GM21576 (cell line): Measurements from ENCODE around the gene DNASE1.
"Not testable (repeated sequence)": the region's sequence is repeated elsewhere in the genome, so short reads cannot be mapped to it uniquely, and the experiment has no call there.

ENCODE experiments used
- ATAC-seq: cut with Tn5 transposase; IDR thresholded peaks from one replicate; pipeline ENCODE4 v1.9.1; 2021; ENCODE audit warnings: mild to moderate bottlenecking, moderate library complexity; ENCODE audit not compliant: unreplicated experiment

Gene DNASE1

GRCh38 chr16:3640632-3641501 is 13.6 kb upstream of the DNASE1 start:
- no peak for ATAC-seq

- no peak for ATAC-seq
Measured at GRCh38 chr16:3641801-3642396, 12.6 kb upstream of the DNASE1 start.

DNA sequence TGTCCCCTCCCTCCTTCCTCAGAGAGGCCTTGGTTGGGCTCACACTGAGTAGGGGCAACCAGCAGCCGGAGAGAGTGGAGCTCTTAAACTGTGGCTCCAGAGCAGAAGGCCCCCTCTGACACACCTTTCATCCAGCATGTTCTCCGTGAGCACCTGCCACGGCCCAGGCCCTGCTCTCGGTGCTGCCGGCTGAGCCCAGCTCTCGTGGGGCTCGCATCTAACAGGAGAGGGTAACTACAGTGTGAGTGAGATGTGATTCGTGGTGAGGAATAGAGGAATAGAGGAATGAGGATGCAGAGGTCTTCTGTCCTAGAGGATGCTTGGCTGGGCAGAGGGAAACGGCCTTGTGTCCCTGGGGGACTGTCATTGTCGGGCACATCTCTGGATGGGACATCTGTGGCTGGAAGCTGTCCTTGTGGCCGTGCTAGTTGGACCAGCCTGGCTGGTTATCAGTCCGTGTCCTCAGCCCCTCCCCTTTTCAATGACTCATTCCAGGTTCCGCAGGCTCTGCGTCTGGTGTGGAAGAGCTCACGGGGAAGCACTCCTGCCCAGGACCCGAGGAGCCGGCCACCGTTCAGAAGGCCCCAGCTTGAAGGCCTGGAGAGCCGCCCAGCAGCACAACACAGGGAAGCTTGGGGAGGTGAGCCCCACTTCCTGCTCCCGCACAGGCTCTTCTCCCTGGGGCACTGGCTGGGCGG is 11.9 kb upstream of the DNASE1 start:
- ATAC-seq = no peak

- ATAC-seq = no peak
Measured at GRCh38 chr16:3643095-3643730, 11.3 kb upstream of the DNASE1 start.

DNA sequence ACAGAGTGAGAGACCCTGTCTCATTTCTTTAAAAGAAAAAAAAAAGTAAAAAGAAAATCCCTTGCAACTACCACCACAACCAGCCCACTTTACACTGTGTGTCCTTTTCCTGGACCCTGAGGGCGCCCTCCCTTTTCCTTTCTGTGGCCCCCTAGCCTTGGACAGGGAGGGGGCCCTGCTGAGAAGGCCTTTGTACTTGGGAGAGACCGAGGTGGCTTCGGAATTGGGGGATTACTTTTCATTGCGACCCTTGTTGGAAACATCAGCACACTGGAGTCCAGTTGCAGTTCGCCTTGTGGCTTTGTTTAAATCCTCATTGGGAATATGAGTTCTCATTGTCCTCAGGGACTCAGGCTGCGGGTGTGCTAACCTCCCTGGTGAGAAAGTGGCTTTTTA is 9.4 kb upstream of the DNASE1 start:
- no peak for ATAC-seq

GRCh38 chr16:3645504-3646347 is 8.8 kb upstream of the DNASE1 start:
- no peak for ATAC-seq

- ATAC-seq = no peak
Measured at GRCh38 chr16:3646348-3646920, 8.1 kb upstream of the DNASE1 start.

DNA sequence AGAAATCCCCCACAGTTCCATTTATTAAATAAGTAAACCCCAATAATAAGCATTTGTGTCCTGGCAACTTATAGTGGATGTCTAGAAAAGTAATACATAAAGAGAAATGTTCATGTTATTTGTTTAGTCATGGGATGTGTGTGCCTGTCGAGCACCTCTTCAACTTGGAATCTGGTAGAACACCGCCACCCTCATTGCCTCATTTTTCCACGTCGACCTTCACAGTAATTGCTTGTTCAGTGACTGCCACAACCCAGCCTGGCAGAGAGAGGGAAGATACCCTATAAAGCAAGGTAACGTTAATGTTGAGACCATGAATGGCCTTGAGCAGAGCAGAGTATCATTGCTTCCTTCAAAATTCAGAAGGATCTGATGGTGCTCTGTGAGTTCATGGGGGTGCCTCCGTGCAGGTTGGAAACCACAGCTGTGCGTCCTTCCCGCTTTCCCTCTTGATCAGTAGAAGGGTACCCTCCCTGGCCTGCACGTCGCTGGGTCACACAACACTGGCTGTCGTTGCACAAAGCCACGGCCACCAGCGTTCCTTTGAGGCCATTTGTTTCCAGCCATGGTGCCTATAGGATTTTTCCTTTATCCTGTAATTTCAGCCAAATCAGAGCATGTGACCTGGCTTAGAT is 3.7 kb upstream of the DNASE1 start:
- ATAC-seq = no peak

GRCh38 chr16:3651461-3652372 is 2.8 kb upstream of the DNASE1 start:
- no peak for ATAC-seq

GRCh38 chr16:3652373-3653195 is 1.9 kb upstream of the DNASE1 start:
- no peak for ATAC-seq

DNA sequence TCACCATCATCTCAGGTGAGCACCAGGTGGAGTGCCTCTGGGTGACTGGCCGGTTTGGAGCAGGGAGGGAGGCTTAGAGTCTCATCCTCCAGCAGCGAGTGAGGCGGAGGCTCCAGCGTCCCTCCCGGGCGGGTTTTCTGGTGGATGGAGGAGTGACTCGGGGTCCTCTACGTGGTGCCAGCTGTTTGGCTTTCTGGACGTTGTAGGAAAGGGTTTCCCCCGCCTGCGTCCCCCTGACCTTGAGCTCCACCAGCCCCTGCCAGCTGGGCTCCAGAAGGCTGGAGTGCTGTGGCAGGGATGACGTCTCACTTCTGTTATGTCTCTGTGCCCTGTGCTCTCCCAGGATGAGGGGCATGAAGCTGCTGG is 522 bp downstream of the DNASE1 start:
- no peak for ATAC-seq

- no peak for ATAC-seq
Measured at GRCh38 chr16:3655396-3656159, 1.1 kb downstream of the DNASE1 start.

DNA sequence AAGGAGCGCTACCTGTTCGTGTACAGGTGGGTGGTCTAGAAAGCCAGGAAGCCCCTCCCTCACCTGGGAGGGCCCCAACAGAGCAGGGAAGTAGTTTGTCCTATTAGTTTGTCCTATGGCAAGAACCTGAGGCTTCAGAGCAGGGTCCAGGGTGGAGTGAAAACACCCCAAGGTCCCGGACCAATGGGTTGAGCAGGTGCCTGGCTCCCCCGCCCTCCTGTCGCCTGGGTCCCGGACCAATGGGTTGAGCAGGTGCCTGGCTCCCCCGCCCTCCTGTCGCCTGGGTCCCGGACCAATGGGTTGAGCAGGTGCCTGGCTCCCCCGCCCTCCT is 1.6 kb downstream of the DNASE1 start:
- ATAC-seq = not testable (repeated sequence)

GRCh38 chr16:3656491-3657468 is 2.3 kb downstream of the DNASE1 start:
- ATAC-seq = no peak

GRCh38 chr16:3659251-3659650 is 4.8 kb downstream of the DNASE1 start:
- no peak for ATAC-seq

GRCh38 chr16:3661311-3661710 is 6.8 kb downstream of the DNASE1 start:
- no peak for ATAC-seq
